KMS-11 (cell line): ENCODE data around the gene ATP1A4.

Source experiments
- H2AFZ ChIP-seq: fragments of 200-600 bp; sonication (generic); 2 replicates; pipeline ENCODE4 v1.6.1; 2016; ENCODE audit warnings: antibody characterized with exemption, mixed run types, low read depth
- H3K27ac ChIP-seq: fragments of 200-600 bp; sonication (generic); 2 replicates; pipeline ENCODE4 v1.6.1; 2016; ENCODE audit warnings: mild to moderate bottlenecking, mixed run types
- H3K27me3 ChIP-seq: fragments of 200-600 bp; sonication (generic); 2 replicates; pipeline ENCODE4 v1.6.1; 2017; ENCODE audit warnings: mild to moderate bottlenecking, low read depth, mixed run types, moderate library complexity; ENCODE audit not compliant: insufficient read depth
- H3K36me3 ChIP-seq: fragments of 200-600 bp; sonication (generic); 2 replicates; pipeline ENCODE4 v1.6.1; 2017; ENCODE audit warnings: mild to moderate bottlenecking, mixed run types; ENCODE audit not compliant: insufficient read depth
- H3K4me1 ChIP-seq: fragments of 200-600 bp; sonication (generic); 2 replicates; pipeline ENCODE4 v1.6.1; 2016; ENCODE audit warnings: mild to moderate bottlenecking, low read depth, mixed run types; ENCODE audit not compliant: poor library complexity, severe bottlenecking
- H3K4me2 ChIP-seq: fragments of 200-600 bp; sonication (generic); 2 replicates; pipeline ENCODE4 v1.7.0; 2016; ENCODE audit warnings: mild to moderate bottlenecking, mixed run types
- H3K4me3 ChIP-seq: fragments of 200-600 bp; sonication (generic); IDR thresholded peaks from 2 replicates; pipeline ENCODE4 v1.6.1; 2017; ENCODE audit warnings: low read depth, low read length, mixed read lengths; ENCODE audit not compliant: insufficient read depth
- H3K79me2 ChIP-seq: fragments of 200-600 bp; sonication (generic); 2 replicates; pipeline ENCODE4 v1.6.1; 2016; ENCODE audit warnings: low read depth, mixed run types; ENCODE audit not compliant: insufficient read depth
- H3K9ac ChIP-seq: fragments of 200-600 bp; sonication (generic); 2 replicates; pipeline ENCODE4 v1.6.1; 2016; ENCODE audit warnings: mild to moderate bottlenecking, mixed run types
- H4K20me1 ChIP-seq: fragments of 200-600 bp; sonication (generic); 2 replicates; pipeline ENCODE4 v1.6.1; 2016; ENCODE audit warnings: mild to moderate bottlenecking, mixed run types; ENCODE audit not compliant: insufficient read depth
- TF ChIP-seq, protein P1 (sequence below): fragments of 200-600 bp; sonication (generic); conservative IDR thresholded peaks from 2 replicates; pipeline ENCODE4 v1.6.1; 2017; ENCODE audit warnings: low read depth, mild to moderate bottlenecking, antibody characterized with exemption, low read length, moderate library complexity, mixed read lengths

Gene ATP1A4

DNA sequence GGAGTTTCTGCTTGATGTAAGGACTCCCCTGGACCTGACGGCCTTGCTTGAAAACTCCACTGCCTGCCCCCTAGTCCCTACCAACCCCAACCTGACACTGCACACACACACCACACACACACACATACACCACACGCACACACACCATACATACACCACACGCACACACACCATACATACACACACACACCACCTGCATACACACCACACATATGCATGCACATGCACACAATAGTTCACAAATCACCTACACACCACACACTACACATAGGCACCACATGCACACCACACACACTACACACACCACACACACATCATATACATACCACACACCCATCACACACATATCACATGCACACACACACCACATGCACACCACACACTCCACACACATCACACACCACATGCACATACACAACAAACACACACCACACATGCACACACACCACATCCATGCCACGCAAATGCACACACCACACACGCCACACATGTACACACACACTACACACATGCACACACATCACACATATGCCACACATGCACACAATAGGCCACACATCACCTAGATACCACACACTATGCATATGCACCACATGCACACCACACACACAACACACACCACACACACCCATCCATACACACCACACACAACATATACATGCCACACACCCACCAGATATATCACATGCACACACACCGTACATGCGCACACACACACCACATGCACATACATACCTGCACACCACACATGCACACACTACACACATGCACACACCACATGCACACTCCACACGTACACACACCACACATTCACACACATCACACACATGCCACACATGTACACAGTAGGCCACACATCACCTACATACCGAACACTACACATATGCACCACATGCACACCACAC is 42.7 kb downstream of the ATP1A4 start:
- Histone ChIP-seq H2AFZ (peak overlapping the region; percentile 66; the same call in 1 of the 2 replicates), H4K20me1 (no peaks in the 10 kb centered on the region), H3K27me3 (no peaks in the 10 kb centered on the region), H3K4me1 (peaks cover 37% of the 10 kb centered on the region), H3K4me3 (no peak overlapping the region), H3K9ac (no peak overlapping the region), H3K4me2 (no peak overlapping the region), H3K79me2 (no peaks in the 10 kb centered on the region), H3K27ac (no peak overlapping the region), H3K36me3 (no peaks in the 10 kb centered on the region)
- TF ChIP-seq, protein P1, sequence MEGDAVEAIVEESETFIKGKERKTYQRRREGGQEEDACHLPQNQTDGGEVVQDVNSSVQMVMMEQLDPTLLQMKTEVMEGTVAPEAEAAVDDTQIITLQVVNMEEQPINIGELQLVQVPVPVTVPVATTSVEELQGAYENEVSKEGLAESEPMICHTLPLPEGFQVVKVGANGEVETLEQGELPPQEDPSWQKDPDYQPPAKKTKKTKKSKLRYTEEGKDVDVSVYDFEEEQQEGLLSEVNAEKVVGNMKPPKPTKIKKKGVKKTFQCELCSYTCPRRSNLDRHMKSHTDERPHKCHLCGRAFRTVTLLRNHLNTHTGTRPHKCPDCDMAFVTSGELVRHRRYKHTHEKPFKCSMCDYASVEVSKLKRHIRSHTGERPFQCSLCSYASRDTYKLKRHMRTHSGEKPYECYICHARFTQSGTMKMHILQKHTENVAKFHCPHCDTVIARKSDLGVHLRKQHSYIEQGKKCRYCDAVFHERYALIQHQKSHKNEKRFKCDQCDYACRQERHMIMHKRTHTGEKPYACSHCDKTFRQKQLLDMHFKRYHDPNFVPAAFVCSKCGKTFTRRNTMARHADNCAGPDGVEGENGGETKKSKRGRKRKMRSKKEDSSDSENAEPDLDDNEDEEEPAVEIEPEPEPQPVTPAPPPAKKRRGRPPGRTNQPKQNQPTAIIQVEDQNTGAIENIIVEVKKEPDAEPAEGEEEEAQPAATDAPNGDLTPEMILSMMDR: 0 out of 2 replicates have a peak, but pooled peaks have one; percentile 4

DNA sequence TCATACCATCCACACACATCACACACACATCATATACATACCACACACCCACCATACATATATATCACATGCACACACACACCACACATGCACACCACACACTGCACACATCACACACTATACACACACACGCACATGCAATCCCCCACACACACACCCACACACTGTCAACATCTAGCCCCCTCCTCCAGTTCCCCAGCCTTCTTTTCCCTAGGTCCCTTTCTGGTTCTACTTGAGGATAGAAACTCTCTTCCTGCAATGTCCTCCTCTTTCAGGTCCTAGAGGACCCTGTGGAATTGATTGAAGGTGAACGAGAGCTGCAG is 43.3 kb downstream of the ATP1A4 start:
- no peaks in the 10 kb centered on the region for H3K27me3 ChIP-seq
- H3K4me1 ChIP-seq: peaks cover 37% of the 10 kb centered on the region
- no peak overlapping the region for H2AFZ ChIP-seq
- H3K27ac ChIP-seq: no peak overlapping the region
- no peak overlapping the region for H3K9ac ChIP-seq
- no peak overlapping the region for H3K4me3 ChIP-seq
- H3K4me2 ChIP-seq: no peak overlapping the region
- no peaks in the 10 kb centered on the region for H3K79me2 ChIP-seq
- H3K36me3 ChIP-seq: no peaks in the 10 kb centered on the region
- H4K20me1 ChIP-seq: no peaks in the 10 kb centered on the region
- TF ChIP-seq, protein P1: no peak

DNA sequence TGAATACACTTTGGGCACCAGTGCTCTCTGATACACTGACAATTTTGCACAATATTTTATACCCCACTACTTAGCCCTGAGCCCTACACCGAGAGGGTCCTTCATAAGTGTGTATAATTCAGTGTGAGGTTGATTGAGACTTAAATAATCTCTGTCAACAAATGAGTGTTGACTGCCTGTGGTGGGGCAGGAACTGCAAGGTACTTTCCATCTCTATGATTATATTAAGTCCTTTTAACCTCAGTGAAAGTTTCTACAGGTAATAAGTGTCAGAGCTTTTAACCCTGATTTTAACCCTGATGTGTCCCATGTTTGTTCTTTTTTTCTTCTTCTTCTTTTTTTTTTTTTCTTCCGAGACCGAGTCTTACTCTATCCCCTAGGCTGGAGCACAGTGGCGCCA is 44.7 kb downstream of the ATP1A4 start:
- H3K9ac ChIP-seq: no peak overlapping the region
- no peak overlapping the region; the same call in 1 of the 2 replicates for H3K27ac ChIP-seq
- H4K20me1 ChIP-seq: no peaks in the 10 kb centered on the region
- peak overlapping the region; percentile 82 for H3K4me3 ChIP-seq
- H3K4me1 ChIP-seq: peaks cover 37% of the 10 kb centered on the region
- H2AFZ ChIP-seq: peak overlapping the region; percentile 8; the same call in 1 of the 2 replicates
- TF ChIP-seq, protein P1: no peak
- no peaks in the 10 kb centered on the region for H3K36me3 ChIP-seq
- H3K4me2 ChIP-seq: peak overlapping the region; percentile 42
- H3K27me3 ChIP-seq: no peaks in the 10 kb centered on the region
- no peaks in the 10 kb centered on the region for H3K79me2 ChIP-seq

DNA sequence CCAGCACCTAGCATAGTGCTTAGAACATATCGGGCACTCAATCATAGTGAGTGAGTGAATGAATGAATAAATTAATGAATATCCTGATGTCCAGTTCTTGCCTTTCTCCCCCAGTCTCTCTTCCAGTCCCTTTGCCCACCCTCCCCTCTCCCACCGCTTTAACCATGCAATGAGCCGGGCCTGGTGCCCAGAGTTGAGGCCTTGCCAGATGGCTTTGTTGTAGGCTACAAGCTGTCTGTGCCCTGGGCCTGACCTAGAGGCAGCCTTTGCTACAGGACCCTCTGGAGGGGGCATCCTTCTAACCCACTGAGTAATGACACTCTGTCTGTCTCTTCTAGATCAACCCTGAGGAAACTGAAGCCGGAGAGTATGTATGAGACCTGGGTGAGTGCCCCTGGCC is 45.8 kb downstream of the ATP1A4 start:
- no peak overlapping the region for H2AFZ ChIP-seq
- peaks cover 37% of the 10 kb centered on the region for H3K4me1 ChIP-seq
- no peaks in the 10 kb centered on the region for H3K27me3 ChIP-seq
- no peak overlapping the region for H3K9ac ChIP-seq
- no peak overlapping the region for H3K4me3 ChIP-seq
- no peak overlapping the region for H3K27ac ChIP-seq
- H4K20me1 ChIP-seq: no peaks in the 10 kb centered on the region
- TF ChIP-seq, protein P1: no peak
- H3K36me3 ChIP-seq: no peaks in the 10 kb centered on the region
- H3K79me2 ChIP-seq: no peaks in the 10 kb centered on the region
- H3K4me2 ChIP-seq: no peak overlapping the region; the same call in 1 of the 2 replicates
